DMS53 treated with DMSO at 0.1 percent for 48 hours (cell line): ENCODE results near the gene CLDN24.

Experiments used
- DNase-seq: peaks from one replicate; lab custom pipeline; 2025; ENCODE audit not compliant: unreplicated experiment; lab: John Stamatoyannopoulos, UW

CLDN24 gene

DNA sequence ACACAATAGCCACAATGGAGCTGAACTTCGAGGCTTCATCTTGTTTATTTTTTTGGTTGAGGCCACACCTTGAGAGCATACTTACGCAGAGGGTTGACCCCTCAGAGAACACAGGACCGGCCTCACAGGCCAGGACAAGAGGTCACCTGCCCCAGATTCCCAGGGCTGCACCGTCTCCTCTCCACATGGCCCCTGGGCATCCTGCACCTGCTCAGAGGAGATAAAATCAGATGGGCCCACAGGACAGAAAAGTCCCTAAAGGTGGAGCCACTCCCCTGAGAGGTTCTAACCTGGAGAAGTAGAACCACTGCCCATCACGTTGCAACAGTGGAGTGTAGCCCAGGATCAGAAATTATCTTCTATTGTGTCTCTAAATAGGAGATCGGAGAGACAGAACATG lies 1.1 kb upstream of the CLDN24 start:
- DNase-seq, result no peak

DNA sequence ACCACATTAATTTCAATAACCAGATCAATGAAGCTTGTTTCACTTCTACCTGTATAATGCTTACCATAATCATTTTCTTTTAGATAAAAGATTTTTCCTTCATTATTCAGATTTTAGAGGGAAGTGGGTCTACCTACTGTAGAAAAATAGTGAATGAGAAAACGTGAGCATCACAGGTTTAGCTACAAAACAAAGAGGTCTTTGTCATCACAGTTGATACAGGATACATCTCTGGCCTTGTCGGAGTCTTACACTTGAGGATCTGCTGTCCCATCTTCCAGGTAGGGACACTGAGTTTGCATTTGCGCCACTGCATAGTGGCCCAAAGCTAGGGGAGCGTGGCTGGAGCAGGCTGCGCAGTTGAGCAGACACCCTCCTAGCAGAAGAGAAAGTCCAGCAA lies 710 bp downstream of the CLDN24 start:
- DNase-seq, result no peak

DNA sequence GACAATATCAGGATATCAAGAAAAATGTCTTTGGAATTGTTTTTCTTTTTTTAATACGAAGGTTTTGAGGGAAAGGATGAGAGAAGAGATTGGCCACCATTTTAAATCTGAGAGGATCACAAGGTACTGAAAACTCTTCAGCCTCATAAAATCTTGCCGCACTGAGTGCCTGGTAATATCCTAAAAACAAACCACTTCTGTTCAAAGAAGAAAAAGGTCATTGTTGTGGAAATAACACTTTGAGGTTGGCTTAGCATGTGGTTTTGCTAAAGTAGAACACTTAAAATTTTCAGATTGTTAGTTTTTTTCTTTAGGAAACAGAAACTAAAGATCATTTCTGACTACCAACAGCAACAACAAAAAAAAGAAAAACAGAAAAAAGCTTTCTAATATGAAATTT lies 1.1 kb downstream of the CLDN24 start:
- no peak for DNase-seq

DNA sequence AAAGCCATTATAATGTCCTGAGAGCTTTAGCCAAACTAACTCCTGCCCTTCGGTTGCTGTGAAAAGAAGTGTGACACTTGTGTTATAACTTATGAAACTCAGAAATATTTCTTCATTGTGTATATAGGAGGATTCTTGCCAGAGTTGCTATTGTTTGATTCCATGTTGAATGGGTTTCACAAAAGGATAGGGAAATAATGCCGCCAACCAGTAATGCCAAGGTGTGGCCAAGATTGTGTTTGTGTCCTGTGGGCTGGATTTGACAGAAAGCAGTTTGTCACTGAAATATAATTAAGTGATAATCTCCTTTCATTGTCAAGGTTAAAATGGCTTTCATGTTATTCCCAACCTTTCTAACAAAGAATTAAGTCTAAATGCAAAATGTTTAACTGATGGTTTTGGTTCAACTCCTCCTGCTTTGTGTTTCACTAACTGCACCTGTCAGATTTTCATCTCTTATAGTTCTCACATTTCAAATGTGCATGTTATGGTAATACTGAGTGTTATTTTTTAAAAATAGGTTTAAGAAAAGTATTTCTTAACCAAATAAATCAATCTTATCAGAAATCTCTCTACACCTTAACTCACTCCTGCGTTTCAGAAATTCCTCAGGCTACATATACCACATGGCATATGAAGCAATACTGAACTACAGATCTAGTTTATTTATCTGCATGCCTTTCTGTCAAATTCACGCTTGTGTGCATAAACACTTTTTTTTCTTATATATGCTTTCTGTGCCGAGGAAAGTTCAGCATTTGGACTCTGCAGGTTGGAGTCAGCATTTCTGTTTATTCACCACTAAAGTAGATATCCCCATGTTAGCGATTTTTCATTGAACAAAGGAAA lies 1.8 kb downstream of the CLDN24 start, which contains the start of gene CLDN22:
Gene CLDN22 (minus strand): TSS at position 66 of the 849 bp plus-strand sequence. CDS start 58 bp downstream, at position 8.
- no peak for DNase-seq

DNA sequence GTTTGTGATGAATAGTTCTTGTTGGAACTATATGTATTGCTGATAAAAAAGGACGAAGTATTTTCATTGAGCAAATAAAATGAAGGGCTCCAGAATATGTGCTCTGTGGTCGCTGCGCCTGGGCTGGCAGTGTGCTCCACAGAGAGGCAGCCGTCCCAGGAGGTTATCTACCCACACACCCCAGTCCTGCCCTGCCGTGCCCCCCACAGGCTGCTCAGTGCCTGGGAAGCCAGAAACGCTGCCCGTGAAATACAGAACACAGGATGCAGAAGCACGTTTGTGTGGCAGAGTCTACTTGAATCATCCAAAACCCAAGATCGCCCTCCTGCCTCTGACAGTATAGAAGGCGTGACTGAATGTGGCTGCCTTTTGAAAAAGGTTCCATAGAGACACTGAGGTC lies 3.6 kb downstream of the CLDN24 start:
- DNase-seq, result no peak

DNA sequence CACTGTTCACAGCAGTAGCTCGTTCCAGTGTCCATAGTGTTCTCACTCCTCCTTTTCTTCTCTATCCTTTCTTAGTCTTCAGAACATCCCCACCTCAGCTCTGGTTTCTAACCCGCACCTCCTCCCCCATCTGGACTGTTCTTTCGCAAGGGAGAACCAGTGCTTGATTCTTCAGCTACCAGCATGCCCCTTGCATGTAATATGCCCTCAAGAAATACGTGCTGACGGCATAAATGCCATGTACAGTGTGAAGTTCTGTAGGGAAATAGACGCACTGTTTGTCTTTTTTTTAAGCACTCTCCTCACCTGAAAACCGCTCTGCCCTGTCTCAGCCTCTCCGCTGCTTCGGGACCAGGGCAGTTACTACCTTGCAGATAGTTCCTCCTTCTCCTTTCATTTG lies 7.4 kb downstream of the CLDN24 start:
- DNase-seq, result no peak

DNA sequence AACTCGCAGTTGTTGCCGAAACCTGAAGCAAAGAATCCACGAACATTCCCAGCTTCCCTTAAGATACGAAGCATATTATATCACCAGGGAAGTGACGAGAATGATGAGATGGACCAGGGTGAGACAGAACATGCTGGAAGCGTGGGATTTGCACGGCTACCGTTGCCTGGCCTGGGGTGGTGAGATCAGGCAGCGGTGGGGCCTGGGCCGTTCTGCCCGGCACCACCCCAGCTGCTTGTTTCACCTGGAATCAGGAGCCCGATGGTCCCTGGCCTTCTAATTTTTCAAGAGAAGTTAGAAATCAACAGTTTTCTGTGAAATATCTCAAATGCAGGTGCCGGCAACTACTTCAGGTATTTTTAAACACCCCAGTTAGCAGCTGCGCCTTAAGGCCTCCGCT lies 7.9 kb downstream of the CLDN24 start:
- no peak for DNase-seq

DNA sequence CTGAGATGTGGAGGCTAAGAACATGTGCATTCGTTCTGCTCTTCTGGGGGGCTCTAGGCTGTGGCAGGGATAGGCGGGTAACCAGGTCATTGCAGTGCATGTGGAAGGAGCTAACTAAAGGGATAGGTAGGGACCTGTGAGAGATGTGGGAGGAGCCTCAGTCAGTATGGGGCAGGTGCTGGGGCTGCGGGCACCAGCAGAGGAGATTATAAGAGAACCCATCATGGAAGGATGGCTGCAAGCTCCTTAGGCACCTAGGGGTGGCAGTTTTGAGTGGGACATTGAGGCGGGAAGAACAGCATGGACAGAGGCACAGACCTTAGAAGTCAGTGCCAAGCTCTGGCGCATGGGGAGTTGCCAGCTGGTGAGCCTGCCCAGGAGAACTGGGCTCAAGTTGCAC lies 9.4 kb downstream of the CLDN24 start:
- DNase-seq, result no peak

DNA sequence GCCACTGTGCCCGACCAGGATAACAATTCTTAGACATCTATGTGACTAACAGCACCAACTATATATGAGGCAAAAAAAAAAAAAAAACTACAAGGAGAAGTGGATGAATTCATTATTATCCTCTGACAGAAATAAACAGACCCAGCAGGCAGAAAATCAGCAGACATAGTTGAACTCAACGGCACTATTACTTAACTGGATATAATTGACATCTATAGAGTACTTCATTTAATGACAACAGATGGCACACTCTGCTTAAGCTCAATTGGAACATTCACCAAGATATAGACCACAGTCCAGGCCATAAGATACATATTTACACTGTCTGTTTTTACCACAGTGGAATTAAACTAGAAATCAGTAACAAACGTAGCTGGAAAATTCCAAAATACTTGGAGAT lies 15.4 kb downstream of the CLDN24 start:
- DNase-seq, result no peak

DNA sequence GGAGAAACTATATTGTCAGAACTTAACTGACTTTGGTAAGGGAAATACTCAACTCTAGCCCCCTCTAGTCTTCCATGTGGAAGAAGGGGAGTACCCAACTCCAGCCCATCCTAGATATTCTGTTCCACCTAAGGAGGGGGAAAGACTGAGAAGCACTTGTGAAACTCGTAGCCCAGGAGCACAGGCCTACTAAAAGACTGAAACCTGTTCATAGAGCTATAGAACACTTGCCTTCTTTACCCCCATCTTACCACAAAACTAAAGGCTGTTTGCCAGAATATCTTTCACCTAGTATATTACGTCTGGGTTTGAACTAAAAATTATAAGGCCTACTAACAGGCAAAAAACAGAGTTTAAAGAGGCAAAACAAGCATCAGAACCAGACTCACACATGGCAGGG lies 17.7 kb downstream of the CLDN24 start:
- DNase-seq, result no peak

DNA sequence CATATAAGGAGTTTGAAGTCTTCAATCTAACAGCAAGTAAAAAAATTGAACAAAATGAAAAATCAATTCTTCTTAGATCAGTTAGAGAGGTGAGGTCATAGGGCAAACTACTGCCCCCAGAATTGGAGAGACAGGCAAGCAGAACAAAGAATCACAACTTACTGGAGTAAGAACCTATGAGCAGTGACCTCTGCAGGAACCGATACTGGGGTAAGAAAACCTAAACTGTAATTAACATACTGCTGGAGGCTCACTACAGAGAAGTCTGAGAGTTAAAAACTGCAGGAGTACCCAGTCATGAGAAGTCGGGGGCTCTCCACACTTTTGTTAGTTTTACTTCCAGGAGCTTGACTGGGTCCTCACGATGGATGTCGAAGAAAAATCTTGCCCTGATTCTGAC lies 18.2 kb downstream of the CLDN24 start:
- DNase-seq, result no peak

DNA sequence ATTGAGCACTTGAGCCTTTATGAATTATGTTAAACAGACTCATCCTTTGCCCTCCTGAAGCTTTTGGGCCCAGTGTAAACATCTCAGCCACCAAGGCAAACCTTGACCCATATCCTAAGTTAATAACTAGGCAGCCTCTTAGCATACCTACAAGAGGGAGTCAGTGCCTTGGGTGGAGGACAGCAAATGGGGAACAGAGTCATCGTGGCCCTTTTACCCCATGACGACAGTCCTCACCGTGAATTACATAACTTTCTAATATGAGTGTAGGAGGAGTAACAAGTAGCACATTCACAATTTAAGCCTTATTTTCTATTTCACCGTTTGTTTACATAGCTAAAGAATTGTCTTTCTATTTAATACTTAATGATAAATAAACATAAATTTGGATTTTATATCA lies 18.9 kb downstream of the CLDN24 start:
- DNase-seq, result no peak

DNA sequence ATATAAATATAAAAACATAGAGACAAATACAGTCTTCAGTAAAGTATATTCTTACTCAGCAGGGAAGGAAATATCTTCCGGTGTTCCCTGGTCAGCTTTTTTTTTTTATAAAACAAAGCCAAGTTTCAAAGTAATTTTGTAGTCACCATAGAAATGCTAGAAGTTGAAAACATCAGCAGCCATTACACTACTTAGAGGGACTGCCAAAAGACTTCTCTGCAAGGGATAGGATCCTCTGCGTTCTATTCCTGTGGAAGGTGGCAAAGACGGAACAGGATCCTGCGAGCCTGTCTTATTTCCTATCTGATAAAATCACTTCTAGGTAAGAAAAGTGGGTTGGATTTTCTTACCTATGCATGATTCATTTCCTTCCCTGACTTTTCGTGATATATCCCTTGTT lies 21.6 kb downstream of the CLDN24 start:
- no peak for DNase-seq

DNA sequence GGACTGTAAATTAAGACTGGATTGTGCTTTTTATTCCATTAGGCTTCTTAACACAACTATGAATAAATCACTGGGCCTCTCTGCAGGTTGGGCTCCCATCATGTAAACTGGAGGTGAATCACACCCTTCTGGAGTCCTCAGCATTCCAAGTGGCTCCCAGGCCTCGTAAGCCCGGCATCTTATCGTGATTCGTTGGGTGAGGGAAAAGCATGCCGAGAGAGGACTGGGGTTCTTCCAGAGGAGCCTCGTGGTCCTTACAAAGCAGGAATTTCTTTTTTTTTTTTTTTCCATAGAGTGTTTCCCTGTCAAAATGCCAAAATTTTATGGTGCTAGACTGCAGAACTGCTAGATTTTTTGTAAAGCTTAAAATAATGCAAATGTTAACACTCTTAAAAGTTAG lies 22.2 kb downstream of the CLDN24 start:
- no peak for DNase-seq

DNA sequence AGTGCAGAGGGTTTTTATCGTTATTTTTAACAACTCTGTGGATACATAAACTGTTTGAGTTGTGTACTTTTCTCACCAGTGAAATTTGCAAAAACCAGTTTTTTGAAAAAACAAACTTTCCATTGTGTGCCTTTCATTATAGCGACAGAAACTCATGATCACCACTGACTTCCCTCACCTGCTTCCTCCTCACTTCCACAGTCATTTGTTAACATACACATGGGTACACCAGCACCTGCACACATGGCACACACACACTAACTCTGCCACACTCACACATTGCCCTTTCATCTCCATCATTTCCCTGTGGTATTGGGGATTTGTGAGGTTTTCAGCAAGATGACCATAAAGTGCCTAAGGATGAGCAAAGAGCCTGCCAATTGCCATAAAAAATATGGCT lies 22.8 kb downstream of the CLDN24 start:
- no peak for DNase-seq

DNA sequence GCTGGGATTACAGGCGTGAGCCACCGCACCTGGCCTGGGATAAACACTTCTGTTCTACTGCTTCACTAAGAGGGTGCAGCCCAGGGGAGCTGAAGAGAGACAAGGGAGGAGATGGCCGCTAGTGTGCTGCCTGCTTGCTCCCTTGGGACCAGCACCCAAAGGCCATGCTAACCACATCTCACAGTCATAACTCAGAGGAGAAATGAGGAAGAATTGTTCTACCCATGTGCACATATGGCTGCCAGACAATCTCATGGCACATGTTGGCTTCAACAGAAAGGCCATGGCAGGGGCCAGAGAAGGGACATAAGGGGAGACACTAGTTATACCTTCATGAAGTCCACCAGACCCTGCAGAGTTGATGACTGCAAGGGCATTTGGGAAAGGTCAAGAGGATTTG lies 24.6 kb downstream of the CLDN24 start:
- DNase-seq, result no peak

DNA sequence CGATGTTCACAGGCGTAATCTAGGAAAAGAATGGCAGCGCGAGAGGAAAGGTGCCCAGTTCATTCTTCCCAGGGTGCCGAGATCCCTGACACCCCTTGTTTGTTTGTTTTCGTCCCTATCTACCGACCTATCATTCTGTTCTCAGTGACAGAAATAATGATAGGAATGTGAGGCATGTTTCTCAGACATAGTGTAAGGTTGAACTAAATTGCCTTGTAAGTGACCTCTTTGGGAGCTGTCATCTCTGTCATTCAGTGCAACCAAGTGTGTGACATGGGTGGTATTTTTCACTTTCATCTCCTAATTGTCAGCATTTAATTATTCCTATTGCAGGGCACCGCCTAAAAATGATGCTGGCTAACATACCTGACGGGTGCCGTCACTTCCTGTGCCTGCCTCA lies 26.5 kb downstream of the CLDN24 start:
- DNase-seq, result no peak

DNA sequence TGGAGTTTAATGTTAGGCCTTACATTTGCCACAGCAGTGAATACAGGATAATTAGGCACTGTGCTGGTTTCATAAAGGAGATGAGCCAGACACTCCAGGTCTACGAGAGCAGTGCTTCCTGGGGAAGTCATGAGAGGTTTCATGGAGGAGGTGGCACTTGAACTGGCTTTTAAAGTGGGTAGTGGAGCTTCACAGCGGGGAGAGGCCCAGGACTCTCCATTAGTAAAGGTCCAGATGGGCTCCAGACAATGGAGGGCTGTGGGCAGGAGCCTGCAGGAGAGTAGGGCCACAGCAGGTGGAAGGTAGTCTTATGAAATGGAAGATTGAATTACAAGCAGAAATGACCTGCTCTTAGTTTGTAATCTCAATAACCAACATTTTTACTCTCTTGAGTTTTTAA lies 31.2 kb downstream of the CLDN24 start:
- DNase-seq, result no peak

DNA sequence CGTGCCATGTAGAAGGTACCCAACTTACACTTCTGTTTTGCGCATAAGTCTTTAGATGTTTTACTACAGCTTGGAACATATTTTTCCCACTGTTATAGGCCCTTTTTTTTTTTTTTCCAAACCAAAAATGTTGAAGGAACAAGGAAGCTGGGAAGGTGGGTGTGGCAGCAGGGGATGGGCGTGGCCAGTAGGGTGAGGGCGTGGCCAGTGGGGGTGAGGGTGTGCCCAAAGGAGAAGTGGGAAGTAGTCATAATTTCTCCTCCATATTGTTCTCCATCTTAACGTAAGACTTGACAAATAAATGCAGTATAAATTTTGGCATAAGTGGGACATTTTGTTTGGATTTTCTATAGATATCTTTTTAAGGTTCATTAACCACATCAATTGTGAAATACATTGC lies 32.5 kb downstream of the CLDN24 start:
- no peak for DNase-seq

DNA sequence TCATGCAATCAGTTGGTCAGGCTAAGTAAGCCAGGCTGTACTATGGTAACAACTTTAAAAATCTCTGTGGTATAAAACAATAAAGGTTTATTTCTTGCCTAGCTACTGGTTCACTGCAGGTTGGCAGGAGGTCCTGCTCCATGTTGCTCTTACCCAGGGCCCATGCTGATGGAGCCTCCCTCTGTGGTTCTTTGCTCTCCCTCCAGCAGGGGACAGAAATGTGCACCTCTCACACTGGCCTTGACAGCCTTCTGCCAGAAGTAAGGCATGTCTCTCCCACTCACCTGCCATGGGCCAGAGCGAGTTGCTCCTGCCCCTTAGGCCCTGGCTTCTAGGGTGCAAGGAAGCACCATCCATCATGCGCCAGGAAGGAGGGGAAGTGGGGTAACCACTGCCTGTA lies 33.3 kb downstream of the CLDN24 start:
- no peak for DNase-seq

DNA sequence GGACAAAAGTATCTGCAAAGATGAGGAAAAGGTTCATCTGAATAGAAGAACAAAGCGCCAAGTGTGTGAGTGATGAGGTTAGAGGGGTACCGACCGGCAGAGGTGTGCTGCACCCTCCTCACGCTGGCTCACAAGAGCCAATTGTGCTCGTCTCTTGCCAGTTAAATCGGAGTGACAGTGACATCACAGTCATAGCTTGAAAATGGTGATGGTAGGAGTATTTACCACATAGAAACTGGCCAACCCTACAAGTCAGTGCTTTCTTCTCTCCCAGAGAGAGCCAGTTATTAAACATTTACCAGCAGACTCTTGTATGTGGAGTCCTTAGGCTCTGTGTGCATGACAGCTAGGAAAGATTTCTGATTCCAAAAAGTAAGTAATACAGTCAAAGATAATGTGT lies 34.5 kb downstream of the CLDN24 start:
- DNase-seq, result no peak

DNA sequence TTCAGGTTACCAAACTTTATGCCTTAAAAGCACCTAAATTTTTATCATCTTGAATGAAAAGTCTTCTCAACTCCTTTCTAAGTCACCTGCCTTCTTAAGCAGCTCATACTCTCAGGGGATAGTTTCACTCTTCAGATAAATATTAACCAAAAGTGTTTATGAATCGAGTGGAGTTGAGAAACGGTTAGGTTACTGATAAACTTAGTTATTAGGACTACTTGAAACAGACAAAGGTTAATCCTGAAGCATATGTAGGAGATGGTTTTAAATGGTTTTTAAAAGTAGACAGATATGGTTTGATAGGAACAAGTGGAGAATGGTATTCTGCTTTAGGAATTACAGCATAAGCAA lies 34.9 kb downstream of the CLDN24 start:
- no peak for DNase-seq

DNA sequence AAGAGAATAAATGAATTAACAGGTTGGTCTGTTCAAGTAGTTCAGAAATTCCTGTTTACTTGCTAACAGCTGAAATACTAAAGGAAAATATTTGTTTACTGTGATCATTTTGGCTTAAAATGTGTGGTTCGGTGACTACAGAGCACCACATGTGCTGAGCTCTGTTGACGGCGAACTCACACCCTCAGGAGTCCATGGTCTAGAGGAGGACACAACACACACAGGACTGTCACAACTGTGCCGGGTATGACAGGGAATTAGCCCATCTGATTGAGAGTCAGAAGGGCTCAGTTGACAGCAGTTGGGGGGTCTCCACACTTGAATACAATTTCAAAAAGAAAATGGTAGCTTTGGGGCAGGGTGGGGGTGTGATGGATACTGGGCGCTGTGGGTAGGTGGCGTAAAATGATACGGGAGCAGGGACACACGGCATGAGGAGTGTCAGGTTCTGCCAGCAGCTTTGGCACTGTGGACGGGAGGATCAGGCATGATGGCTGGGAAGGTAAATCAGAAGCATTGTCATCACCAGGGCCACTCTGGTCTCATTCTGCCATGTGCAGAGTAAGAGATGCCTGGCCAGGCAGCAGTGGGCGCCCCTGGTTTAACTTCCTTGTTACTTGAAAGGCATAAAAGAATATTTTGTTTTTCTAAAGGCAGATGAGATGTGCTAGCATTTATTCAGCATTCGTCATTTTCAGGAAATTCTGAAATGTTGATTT lies 35.5 kb downstream of the CLDN24 start:
- no peak for DNase-seq
